Subcutaneous abdominal adipose tissue (tissue), 5 donors: ENCODE data around the gene TRIM15.
"Not testable (repeated sequence)": the region's sequence is repeated elsewhere in the genome, so short reads cannot be mapped to it uniquely, and the experiment has no call there.

Experiments
- H3K27ac ChIP-seq: one replicate; pipeline ENCODE4 v1.7.0; 2013; ENCODE audit warnings: low read depth, mild to moderate bottlenecking, inconsistent platforms, low read length, moderate library complexity
- H3K27me3 ChIP-seq, 5 donors: one replicate each; pipeline ENCODE4 v1.7.0; 2013; ENCODE audit warnings: low read length in 5 of 5, inconsistent platforms in 1 of 5; ENCODE audit not compliant: control insufficient read depth in 5 of 5, insufficient read depth in 4 of 5
- H3K36me3 ChIP-seq, 5 donors: one replicate each; pipeline ENCODE4 v1.7.0; 2013; ENCODE audit warnings: low read length in 5 of 5; ENCODE audit not compliant: control insufficient read depth in 5 of 5, insufficient read depth in 5 of 5
- H3K4me1 ChIP-seq, 5 donors: one replicate each; pipeline ENCODE4 v1.7.0; 2013; ENCODE audit warnings: low read length in 5 of 5, mild to moderate bottlenecking in 3 of 5, moderate library complexity in 1 of 5; ENCODE audit not compliant: control insufficient read depth in 5 of 5, insufficient read depth in 5 of 5
- H3K4me3 ChIP-seq, 5 donors: one replicate each; pipeline ENCODE4 v1.7.0; 2013; ENCODE audit warnings: low read length in 5 of 5, low read depth in 1 of 5
- H3K9ac ChIP-seq, 5 donors: one replicate each; pipeline ENCODE4 v1.7.0; 2013; ENCODE audit warnings: low read length in 5 of 5, mild to moderate bottlenecking in 4 of 5, moderate library complexity in 3 of 5
- H3K9me3 ChIP-seq, 5 donors: one replicate each; pipeline ENCODE4 v1.7.0; 2013; ENCODE audit warnings: low read length in 5 of 5; ENCODE audit not compliant: control insufficient read depth in 5 of 5
- donor health status: healthy.
- donor health status: healthy.
- donor health status: healthy.
- donor health status: healthy.
- donor health status: healthy.

TRIM15 gene

DNA sequence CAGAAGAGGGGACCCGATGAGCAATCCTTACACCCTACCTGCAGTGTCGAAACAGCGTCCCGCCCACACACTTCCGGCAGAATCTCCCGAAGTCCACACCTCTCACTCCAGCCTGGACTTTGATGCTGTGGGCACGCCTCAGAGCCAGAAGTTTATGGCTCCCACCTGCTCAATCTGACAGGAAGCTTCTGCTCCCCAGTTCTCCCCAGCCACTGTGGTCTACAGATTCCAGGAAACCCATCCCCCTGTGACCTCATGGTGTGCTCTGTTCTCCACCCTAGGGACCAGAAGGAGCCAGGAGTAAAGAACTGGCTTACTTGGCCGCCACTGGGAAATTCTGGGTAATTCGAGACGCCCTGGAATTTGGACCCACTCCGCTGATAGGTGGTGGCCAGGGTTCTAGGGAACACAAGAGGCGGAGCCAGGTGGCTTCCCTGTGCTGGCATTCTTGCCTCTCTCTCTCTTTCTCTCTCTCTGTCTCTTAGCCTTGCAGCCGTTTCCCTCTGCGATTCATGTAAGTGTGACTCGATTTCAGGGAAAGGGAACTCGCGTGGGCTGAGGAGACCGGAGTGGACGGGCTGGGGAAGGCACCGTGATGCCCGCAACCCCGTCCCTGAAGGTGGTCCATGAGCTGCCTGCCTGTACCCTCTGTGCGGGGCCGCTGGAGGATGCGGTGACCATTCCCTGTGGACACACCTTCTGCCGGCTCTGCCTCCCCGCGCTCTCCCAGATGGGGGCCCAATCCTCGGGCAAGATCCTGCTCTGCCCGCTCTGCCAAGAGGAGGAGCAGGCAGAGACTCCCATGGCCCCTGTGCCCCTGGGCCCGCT is at the start of gene TRIM15:
Gene TRIM15, plus strand, starts transcription at position 457 of the 828 bp plus-strand sequence. Its CDS starts 139 bp downstream, at position 596.
- Histone ChIP-seq H3K4me3 (no peak within 1 kb of the TSS), H3K9me3 (no peaks in the 10 kb centered on the region), H3K36me3 (no peaks in the 10 kb centered on the region), H3K27me3 (peaks cover 6 to 25% (median 6%) of the 10 kb centered on the region in 5 donors), H3K4me1 (peaks cover 0 to 2% (median 0%) of the 10 kb centered on the region in 5 donors), H3K9ac (no peak within 1 kb of the TSS), H3K27ac (no peak within 1 kb of the TSS)

DNA sequence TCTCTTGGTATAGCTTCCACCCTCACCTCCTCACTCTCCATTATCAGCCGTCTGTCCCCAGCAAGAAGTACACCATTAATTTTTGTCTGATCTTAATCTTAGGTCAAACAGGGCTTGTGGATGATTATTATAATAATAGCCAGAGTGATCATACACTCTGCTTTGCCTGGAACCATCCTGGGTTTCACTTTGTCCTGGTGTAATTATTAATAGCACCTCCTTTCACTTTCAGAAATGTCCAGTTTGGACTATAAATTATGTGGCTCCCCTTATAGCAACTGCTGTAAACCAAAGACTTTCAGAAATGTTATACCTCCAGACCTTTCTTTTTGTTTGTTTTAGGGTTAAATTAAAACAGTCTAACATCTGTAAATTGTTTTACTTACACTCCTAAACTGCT is 49.5 kb upstream of the TRIM15 start:
- Histone ChIP-seq H3K27me3 (peaks cover 14 to 41% (median 31%) of the 10 kb centered on the region in 5 donors), H3K36me3 (no peaks in the 10 kb centered on the region), H3K9me3 (no peaks in the 10 kb centered on the region), H3K4me3 (no peak overlapping the region), H3K4me1 (no peaks in the 10 kb centered on the region), H3K27ac (no peak overlapping the region), H3K9ac (no peak overlapping the region)

DNA sequence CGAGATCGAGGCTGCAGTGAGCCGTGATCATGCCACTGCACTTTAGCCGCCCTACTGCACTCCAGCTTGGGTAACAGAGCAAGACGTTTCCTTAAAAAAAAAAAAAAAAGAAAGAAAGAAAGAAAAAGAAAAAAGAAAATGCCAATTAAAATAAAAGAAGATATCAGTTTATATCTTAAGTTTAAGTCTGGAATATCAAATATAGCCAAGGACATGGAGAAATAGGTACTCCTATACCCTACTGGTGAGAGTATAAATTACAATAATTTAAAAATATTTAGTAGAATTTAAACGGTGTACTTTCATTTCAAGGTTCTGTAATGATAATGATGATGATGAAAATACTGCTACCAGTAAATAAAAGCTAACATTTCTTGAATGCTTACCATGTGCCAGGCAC is 46.6 kb upstream of the TRIM15 start:
- H3K4me1 ChIP-seq, result no peaks in the 10 kb centered on the region
- no peak overlapping the region for H3K9ac ChIP-seq
- no peaks in the 10 kb centered on the region for H3K9me3 ChIP-seq
- H3K27me3 ChIP-seq, result peaks cover 5 to 25% (median 19%) of the 10 kb centered on the region in 5 donors
- H3K27ac ChIP-seq, result no peak overlapping the region
- no peak overlapping the region for H3K4me3 ChIP-seq
- no peaks in the 10 kb centered on the region for H3K36me3 ChIP-seq

DNA sequence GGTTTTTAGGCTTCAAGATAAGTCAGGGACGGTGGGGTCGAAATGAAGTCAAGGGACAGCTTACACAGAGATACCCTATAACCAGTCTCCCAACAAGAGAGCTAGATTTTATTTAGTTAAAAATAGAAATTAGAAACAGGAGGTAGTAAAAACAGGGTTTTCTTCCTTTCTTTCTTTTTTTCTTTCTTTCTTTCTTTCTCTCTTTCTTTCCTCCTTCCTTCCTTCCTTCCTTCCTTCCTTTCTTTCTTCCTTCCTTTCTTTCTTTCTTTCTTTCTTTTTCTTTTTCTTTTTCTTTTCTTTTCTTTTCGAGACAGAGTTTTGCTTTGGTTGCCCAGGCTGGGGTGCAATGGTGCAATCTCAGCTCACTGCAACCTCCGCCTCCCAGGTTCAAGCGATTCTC is 44.7 kb upstream of the TRIM15 start:
- H3K36me3 ChIP-seq, H3K4me3 ChIP-seq, H3K9ac ChIP-seq, H3K27me3 ChIP-seq, H3K27ac ChIP-seq, H3K4me1 ChIP-seq, H3K9me3 ChIP-seq: not testable (repeated sequence)

DNA sequence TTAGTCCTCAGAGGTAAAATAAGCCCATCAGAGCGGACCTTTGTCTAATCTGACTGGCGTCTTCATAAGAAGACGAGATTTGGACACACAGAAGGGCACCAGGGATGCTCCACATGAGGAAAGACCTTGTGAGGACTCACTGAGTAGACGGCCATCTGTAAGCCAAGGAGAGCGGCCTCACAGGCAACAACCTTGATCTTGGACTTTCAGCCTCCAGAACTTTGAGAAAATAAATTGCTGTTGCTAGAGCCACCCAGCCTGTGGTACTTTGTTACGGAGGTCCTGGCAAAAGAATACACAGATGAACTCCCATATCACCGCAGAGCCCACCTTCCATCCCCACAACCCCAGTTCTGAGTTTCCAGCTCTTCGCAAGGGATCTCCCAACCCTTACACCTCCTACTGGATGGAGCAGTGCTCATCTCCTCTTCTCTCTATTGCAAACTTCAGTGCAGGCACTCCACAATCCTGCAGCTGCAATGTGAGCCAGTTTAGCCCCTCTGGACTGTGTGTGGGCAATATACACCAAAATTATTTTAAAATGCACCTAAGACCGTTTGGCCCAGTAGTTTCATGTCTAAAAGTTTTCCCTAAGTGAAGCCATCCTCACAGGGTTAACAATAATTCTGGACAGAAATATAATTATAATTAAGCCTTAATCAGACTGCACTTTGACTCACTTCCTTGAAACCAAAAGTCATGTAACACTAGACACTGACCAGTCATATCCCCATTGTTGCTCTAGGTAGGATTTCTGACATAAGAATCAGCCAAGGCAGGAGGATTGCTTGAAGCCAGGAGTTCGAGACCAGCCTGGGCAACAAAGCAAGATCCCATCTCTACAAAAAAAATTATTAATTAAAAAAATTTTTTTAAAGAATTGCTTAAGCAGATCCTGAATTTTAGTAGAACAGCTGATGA is 41.6 kb upstream of the TRIM15 start:
- no peak overlapping the region for H3K9ac ChIP-seq
- H3K4me1 ChIP-seq, result no peaks in the 10 kb centered on the region
- no peak overlapping the region for H3K4me3 ChIP-seq
- peaks cover 0 to 5% (median 3%) of the 10 kb centered on the region in 5 donors for H3K27me3 ChIP-seq
- H3K9me3 ChIP-seq, result no peaks in the 10 kb centered on the region
- H3K36me3 ChIP-seq, result no peaks in the 10 kb centered on the region
- H3K27ac ChIP-seq, result no peak overlapping the region

DNA sequence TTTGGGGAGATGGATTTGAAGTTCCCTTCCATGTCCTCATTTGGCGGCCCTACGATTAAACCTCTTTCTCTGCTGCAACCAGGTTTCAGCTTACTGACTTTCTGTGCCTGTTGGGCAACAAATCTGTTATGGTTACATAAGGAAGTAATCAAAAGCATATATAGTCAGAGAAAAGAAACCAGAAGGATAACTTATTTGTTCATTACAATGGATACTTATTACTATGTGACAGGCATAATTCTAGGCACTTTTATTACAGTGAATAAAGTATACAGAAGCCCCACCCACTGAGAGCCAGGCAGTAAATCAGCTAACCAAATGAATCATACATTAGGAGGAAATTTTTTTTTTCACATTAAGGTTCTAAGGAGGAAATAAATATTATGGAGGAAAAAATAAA is 40.8 kb upstream of the TRIM15 start:
- Histone ChIP-seq H3K27ac (no peak overlapping the region), H3K4me3 (no peak overlapping the region), H3K4me1 (peaks cover 0 to 5% (median 2%) of the 10 kb centered on the region in 5 donors), H3K36me3 (no peaks in the 10 kb centered on the region), H3K27me3 (peaks cover 6 to 12% (median 10%) of the 10 kb centered on the region in 5 donors), H3K9ac (no peak overlapping the region), H3K9me3 (no peaks in the 10 kb centered on the region)

DNA sequence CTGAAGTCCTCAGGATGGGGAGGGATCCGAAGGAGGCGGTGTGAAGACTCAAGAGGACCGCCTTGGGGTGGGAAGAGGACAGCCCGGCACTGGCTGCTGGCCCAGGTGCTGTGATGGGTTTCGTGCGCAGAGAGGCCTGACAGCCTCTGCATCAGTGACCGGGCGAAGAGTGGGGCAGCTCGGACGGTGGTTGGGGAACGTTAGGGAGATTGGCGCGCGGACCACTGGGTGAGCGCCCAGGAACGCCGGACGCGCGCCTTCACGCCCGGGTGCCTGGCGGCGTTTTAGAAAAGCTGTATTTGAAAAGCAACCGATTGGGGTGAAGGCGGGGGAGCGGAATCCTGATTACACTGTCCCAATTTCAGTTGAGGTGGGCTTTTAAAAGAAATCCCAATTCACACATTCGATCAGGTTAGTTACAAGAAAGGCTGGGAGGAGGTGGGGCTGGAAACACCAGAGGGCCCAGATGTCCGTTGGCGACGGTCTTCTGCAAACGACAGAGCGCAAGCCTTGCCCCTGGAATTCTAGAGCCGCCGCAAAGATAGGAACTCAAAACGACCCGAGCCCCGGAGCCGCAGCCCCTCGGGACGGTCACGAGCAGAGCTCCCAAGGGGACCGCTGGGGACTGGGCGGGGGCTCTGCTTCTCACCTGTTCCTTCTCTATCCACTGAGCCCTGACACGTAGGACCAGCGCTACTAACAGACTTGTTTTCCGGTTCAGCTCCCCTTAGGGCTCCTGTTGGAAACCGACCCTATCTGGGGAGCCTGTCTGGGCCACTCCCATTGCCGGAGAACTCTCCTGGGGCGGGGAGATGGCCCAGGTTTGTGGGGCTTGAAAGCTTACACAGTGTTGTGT is 35.9 kb upstream of the TRIM15 start:
- Histone ChIP-seq H3K9me3 (no peaks in the 10 kb centered on the region), H3K36me3 (no peaks in the 10 kb centered on the region), H3K27ac (no peak overlapping the region), H3K4me1 (peaks cover 0 to 13% (median 10%) of the 10 kb centered on the region in 5 donors), H3K9ac (no peak overlapping the region), H3K4me3 (no peak overlapping the region), H3K27me3 (peaks cover 20 to 52% (median 38%) of the 10 kb centered on the region in 5 donors)

DNA sequence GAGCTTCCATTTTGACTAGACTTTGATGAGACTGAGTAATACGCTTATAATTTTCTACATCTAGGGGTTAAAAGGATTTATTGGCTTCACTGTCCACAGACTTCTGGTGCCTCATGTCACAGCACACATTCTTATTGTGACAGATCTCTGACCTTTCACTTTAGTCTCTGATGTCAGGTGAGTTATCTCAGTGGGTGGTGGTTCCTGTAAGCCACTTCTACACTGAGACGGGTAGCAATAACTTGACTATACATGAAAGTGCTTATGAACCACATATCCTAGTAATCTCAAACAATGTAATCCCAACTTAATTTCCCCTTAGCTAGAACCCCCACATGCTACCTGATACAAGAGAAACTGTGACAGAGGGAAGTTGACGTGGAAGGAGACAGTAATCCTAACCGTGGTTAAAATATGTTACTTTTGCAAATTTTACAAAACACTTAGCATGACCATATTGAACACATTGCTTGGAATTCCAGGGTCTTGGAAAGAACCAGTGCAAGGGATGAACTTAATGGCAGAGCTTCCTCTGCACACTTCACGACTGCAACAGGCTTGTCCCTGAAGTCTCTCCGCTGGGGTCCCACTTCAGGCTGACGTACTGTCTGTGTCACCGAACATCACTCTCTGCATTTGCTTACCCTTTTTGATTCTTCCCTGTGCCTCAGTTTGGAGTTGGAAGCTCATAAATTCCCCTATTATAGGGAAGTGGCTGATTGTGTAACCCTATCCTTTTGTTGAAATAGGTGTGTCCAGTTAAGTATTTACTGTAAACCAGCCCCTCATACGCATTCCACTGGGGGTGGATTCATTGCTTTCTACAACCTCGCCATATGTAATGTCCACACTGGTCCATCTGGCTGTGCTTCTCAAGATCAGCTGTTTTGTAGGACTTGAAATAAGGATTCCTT is 33.8 kb upstream of the TRIM15 start:
- no peak overlapping the region for H3K27ac ChIP-seq

DNA sequence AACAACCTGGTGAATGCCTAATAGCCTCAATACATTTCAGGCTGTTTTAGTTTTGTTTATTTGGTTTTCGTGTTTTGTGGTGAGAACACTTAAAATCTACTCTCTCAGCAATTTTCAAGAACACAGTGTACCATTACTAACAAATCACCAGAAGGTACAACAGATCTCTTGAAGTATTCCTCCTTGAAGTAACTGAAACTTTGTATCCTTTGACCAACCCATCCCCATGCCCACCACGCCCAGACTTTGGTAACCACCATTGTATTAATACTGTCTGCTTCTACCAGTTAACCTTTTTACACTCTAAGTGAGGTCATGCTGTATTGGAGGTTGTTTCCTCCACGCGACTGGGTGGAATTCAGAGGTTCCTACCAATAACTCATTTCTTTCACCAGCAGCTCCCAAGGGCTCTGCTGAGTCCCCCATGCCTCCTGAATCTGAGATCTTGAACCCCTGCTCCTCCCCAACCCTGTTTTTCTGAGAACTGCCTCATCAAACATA is 33.1 kb upstream of the TRIM15 start:
- H3K4me3 ChIP-seq, result no peak overlapping the region
- H3K27ac ChIP-seq, result no peak overlapping the region
- peaks cover 20 to 55% (median 38%) of the 10 kb centered on the region in 5 donors for H3K27me3 ChIP-seq
- H3K9me3 ChIP-seq, result no peaks in the 10 kb centered on the region
- H3K4me1 ChIP-seq, result peaks cover 0 to 13% (median 10%) of the 10 kb centered on the region in 5 donors
- H3K9ac ChIP-seq, result no peak overlapping the region
- H3K36me3 ChIP-seq, result no peaks in the 10 kb centered on the region

More for the DNA sequence above, 33.8 kb upstream of the TRIM15 start:
- Histone ChIP-seq H3K9ac (no peak overlapping the region), H3K27me3 (peaks cover 20 to 53% (median 38%) of the 10 kb centered on the region in 5 donors), H3K36me3 (no peaks in the 10 kb centered on the region), H3K9me3 (no peaks in the 10 kb centered on the region), H3K4me3 (no peak overlapping the region), H3K4me1 (peaks cover 0 to 13% (median 10%) of the 10 kb centered on the region in 5 donors)
